NCI-H510A (cell line): Measurements from ENCODE around the gene NAB1.
A peak's percentile ranks its signal among the peaks of the same experiment; 100 is the strongest.

Source experiments
- DNase-seq: peaks from one replicate; lab custom pipeline; 2025; lab: John Stamatoyannopoulos, UW

The NAB1 gene

DNA sequence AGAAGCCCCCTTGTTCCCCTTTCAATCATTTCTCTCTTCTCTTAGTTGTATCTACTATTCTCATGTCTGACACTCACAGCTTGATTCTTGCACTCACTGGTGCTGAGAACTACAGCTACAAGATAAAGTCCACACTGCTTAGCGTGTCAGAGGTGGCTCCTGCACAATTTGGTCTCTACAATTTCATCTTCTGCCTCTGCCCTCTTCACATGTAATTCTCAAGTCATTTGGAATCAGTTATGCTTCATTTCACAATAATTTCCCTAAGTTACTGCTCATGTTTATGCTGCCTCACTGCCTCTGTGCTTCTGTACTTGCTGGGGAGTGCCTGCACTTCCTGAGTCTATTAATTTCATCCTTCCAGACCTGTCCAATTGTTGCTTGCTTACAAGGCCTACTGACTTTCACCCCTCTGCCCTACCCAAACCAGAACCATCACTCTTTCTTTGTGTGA lies 11.6 kb upstream of the NAB1 start:
- no peak for DNase-seq

DNA sequence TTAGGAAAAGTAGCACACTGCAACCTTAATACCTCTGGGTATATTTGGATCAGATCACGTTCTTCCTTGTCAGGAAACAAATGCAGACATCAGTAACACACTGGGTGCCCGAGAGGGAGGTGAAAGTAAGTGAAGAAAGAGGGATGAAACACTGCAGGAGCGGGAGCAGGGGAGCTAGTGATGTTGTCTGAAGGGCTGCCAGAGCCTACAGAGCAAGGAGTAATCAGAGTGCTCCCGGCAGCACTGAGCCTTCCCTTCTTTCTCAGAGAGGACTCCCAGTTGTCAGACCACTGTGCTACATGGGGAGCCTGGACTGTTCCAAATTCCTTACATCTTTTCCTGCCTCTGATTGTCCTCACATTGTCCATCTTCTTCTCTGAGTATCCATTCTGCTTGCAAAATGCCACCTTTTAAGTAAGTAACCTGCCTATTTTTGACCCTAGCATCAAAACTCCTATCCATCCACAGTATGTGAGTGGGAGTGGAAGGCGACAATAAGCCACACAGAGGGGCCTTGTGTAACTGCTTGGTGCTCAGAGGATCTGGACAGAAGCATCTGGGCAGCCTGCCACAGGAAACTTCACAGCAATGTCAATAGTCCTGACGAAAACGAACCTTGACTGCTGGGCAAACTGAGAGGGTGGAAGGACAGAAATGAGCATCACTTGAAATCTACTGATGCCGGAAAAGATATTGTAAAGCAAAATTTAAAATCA lies 10.8 kb upstream of the NAB1 start:
- DNase-seq, result no peak

DNA sequence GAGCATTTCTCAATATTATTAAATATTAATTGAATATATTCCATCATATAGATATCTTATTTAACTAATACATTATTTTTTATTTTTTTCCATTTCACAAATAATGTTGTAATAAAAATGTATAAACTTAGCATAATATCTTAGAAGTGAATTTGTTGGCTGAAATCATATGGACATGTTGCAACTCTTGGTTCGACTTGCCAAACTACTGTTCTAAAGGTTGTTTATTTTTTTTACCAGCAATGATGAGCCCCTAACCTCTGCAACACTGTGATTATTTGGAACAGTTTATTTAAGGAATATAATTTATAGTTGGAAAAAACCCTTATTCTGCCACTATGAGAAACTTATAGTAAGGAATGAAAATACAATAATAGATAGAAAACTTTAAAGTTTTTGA lies 8.8 kb upstream of the NAB1 start:
- DNase-seq, result no peak

DNA sequence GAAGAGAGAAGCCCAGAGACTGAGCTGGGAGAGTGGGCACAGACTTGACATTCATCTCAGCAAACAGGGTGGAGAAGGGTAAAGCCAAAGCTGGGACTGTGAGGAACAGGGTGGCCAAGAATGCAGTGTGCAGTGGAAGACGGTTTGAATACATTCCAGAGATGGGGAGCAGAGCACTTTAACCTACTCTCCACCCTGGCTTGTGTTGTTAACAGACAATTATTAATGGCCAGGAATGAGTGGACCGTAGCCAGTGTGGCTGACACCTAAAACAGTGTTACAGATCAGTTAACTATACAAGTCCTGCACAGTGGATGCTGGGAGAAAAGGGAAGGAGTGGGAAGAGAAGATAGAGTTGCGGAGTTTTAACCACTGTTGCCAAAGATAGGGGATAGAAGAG lies 7.4 kb upstream of the NAB1 start:
- no peak for DNase-seq

DNA sequence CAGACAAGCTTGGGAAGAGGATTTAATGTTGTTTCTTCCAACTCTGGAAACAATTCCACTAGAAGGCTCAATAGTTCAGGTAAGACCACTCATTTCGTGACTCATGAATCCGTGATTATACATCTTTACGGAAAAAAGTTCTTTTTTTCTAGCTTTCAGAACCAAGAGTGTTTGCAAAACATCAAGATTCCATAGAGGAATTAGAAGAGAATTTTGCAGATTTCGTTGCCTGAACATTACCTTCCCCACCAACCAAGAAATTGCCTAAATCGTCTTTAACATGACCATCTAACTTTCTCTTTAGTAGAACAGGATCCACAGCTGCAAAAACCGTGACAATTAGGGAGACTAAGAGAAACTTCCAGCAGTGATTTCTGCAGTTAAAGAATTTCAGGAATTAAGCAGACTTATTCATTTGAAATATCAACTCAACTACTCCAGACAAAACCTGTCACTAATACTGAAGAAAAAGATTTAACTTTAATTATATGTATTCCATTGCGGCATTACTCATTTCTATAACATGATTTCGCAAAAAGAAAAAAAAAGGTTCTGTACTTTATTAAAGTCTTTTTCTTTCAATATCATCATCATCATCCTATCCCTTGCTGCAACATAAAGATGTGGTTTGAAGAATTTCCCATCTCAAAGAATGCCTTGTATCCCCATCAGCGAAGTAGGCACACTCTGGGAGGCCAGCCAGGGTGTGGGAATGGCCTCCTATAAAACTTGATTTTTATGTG lies 1.9 kb upstream of the NAB1 start:
- DNase-seq, result no peak

DNA sequence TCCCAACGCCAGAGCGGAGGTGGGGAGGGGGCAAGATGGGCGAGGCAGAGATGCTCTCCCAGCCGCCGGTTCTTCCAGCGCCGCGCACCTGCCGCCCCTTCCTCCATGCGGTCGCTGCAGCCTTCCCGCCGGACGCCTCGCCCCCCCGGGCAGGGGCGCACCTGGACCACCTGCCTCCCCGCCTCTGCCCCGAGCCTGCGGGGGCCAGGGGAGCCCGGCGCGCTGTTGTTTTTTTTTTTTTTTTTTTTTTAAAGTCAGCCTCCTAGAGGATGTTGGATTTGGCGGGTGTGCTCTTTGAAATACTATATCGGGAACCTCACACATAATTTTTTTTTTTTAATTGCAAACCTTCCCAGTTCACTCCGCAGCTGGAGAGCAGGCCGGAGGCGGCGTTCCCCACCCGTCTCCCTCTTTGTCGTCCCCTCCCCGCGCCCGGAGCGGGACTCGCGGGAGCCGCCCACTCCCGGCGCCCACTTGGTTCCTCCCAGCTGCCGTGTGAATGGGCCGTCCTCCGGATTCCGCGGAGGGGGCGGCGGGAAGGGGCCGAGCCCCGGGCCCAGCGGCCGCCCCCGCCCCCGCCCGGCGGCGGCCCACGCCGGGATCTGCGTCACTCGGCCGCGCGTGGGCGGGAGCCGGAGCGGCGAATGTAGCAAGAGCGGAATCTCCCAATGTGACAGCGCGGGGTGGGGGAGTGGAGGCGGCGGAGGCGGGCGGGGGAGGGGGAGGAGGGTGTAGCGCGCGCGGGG lies 421 bp upstream of the NAB1 start:
- peak; percentile 80 for DNase-seq

DNA sequence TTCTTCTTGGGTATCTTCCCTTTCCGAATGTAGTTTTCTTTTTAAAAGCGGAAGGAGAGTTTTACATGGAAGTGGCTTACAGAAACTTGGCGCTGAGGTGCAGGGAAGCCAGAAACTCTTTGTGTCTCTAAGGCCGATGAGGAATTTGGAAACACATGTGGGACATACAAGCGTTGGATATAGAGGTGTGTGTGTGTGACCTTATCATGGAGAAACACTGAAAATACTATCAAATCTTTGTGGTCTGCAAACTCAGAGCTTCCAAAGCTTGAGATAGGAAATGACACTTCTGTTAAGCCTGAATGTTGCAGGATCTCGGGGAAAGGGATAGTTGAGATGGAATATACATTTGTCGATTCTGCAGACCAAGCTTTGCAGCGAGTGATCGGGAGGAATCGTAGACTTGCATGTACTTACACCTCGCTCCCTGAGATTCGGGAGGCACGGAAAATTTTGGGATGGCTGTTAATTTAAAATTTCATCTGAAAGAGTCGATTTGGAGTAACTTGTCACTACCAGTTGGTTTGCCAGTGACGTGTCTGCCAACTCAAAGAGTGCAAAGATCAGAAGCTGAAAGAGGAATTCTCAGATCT lies 1.0 kb downstream of the NAB1 start:
- DNase-seq, result no peak

DNA sequence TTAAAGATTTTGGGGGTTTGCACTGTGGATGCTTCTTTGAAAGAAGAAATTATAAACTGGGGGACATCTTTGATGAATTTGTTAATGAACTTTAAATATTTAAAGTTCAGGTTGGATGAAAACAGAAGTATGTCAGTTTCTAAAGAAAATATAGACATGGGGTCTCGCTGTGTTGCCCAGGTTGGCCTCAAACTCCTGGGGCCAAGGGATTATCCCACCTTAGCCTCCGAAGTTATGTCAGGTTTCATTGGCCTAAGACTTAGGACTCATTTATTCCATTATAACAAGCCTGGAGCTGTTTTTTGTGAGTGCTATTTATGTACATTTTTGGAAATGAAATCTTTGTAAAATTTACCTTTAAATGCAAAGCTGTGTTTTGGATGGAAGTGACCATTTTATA lies 2.5 kb downstream of the NAB1 start:
- DNase-seq, result no peak

DNA sequence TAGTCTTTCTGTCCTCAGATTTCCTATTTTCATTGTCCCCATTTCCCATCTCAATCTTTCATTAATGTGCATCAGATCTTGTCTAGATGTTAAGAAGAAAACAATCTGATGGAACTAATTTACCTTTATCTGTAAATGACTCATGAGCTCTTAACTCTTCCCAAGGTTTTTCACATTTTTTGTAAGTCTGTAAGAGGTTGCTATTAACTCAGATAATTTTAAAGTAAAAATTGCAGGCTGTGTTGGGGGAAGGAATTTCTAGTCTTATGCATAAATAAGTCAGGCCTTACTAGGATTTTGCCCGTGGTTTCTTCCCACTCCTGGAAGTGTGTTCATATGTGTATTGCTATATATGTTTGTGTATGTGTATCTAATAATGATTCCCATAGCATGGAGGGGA lies 4.3 kb downstream of the NAB1 start:
- no peak for DNase-seq

DNA sequence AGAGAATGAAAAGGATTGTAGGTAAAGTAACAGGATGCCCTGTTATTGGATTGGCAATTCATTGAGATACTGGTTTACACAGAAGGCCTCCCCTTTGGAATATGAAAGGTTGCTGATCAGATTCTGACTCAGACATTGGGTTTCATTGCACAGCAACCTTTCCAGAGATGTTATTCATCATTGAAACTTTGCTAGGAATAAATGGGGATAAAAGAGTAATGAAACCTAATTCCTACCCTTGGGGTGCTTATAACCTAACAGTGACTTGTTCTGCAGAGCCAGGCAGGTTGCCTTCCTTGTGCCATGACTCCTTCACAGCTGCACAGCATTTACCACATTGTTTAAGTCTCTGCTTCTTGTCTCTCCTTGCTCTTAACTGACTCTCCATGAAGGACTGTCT lies 5.0 kb downstream of the NAB1 start:
- DNase-seq, result no peak

DNA sequence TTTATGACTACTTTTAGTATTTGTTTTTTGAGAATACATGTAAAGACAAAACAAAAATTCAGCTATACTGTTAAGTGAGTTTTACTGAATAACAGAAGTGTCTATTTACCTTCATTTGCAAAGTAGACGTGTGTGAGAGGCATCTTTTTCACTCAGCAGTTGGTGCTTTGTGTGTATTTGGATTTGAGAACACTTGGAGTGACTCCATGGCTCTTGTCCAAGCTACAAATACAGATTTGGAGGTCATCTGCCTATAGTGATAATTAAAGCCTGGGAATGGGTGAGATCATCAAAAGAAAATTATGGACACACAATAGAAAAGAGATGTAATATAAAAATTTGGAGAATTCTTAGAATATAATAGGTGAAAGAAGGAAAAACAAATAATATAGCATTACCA lies 6.2 kb downstream of the NAB1 start:
- no peak for DNase-seq

DNA sequence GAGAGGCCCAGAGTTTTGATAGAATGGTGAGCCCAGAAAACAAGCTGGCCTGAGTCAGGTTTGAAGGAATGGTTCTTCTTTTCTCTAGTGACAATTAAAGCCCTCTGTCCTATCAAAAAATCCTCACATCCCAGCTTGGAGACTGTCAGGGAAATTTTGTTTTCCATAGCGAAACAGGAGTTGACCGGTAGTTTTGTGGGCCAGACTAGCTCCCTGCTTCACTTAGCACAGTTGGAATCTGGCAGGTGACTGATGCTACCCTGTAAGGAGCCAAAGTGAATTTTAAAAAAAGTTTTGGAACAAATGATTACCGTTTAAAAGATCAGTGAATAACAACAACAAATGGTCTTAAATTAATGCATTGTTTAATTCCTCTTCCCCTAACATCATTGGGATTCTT lies 6.7 kb downstream of the NAB1 start:
- DNase-seq, result no peak

DNA sequence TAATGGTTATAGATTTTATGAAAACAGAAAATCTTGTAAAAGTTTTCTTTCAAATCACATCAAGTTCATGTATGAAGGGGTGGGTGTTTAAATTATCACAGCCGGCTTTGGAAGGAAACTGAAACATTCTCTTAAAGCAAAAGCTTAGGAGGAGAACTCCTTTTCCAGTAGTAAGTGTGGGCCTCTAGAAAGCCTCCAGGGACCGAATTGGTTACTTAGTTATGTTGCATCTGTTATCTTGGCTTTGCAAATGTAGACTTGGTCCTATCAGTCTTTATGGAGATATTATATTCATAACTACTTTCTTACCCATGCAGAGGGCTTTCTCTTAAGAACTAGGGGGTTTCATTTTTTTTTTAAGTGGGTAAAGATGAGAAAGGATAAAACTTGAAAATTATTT lies 7.4 kb downstream of the NAB1 start:
- DNase-seq, result no peak

DNA sequence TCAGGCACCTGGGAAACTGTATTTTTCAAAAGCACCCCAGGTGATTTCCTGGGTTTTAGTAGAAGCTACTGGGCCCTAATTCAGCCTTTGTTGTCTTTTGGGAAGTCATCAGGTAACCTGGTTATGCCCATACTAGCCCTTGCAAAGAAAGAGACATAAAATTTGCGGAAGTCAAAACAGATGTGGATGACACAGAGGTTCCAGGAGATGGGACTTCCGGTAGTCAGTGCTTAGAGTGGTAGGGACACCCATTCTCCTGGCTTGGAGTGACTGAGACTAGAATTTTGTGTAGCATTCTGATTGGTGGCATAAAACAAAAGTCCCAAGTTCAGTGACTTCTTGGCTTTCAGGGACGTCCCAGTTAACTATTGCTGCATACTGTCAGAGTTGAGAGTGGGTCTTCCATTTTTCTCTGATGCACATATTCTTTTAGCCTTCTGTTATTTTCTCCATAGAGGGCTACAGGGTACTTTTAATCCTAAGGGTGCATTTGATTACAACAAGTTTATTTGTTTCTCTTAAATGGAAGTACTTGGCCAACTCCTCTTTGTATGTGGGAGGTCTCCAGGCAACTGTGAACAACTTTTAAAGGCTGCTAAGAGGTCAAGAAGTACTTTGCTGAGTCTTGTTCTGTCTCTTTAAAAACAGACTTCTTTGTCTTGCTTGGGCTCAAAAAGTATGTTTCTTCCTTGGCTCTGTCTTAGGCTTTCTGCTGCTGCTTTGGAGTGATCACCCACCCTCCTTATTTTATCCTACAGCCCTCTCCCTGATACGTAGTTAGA lies 8.8 kb downstream of the NAB1 start:
- no peak for DNase-seq

DNA sequence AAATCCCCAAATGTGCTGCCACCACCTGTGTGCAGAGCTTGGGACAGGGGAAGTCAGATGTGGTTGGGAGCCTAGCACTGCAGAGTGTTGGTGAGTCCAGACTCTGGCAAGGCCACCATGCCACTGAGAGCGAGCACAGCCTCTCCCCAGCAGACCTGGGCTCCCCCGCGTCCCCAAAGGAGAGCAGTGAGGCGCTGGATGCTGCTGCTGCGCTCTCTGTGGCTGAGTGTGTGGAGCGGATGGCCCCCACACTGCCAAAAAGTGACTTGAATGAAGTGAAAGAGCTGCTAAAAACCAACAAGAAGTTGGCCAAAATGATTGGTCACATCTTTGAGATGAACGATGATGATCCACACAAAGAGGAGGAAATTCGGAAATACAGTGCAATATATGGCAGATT lies 10.7 kb downstream of the NAB1 start:
- no peak for DNase-seq

DNA sequence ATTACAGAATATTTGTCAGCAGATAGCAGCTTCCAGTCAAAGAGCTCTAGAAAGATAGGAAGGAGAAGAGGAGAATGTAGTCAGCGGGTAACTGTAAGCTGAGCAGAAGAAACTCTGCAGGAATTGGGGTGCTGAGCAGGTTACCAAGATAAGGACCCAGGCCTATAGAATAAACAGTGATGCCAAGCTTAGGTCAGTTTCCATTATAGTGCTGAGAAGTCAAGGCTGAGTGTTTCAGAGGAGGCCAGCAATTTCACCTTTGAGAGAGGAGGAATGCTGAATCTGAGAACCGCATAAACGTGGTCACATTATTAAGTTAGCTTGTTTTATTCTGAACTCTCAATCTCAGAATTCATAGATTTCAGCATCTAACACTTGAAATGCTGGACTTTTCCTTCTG lies 13.9 kb downstream of the NAB1 start:
- no peak for DNase-seq

DNA sequence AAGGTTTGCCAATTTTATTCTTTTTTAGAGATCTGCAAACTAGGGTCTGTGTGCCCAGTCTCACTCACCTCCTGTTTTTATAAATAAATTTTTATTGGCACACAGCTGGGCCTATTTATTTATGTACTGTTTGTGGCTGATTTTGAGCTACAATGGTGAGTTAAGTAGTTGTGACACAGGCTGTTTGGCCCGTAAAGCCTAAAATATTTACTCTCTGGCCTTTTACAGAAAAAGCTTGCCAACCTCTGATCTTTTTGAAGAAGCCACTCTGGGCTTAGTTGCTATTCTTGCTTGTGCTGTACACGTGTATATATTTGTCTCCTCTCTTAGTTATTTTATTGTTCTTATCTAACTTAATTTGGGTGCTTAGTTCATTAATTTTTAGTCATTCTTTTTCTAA lies 14.5 kb downstream of the NAB1 start:
- no peak for DNase-seq

DNA sequence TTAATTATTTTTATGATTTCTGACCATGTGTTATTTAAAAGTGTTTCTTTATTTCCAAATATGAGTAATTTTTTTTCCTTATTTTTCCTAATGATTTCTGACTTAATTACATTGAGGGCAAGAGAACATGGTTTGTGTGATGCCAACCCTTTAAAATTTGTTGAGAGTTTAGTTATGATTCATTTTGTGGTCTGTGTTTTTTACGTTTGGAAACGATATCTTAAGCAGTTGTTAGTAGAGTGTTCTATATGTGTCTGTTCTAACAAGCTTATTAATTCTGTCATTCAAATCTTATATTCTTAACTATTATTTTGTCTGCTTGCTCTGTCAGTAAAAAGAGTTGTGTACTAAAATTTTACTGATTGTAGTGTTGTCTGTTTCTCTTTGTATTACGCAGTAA lies 15.0 kb downstream of the NAB1 start:
- no peak for DNase-seq

DNA sequence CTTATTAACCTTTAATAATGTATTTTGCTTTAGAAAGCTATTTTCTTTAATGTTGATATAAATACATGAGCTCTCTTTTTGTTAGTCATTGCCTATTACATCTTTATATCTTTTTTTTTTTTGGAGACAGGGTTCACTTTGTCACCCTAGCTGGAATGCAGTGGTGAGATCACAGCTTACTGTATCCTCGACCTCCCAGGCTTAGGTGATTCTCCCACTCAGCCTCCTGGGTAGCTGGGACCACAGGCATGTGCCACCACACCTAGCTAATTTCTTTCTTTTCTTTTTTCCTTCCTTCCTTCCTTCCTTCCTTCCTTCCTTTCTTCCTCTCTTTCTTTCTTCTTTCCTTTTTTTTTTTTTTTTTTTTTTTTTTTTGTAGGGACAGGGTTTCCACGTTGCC lies 15.4 kb downstream of the NAB1 start:
- no peak for DNase-seq

DNA sequence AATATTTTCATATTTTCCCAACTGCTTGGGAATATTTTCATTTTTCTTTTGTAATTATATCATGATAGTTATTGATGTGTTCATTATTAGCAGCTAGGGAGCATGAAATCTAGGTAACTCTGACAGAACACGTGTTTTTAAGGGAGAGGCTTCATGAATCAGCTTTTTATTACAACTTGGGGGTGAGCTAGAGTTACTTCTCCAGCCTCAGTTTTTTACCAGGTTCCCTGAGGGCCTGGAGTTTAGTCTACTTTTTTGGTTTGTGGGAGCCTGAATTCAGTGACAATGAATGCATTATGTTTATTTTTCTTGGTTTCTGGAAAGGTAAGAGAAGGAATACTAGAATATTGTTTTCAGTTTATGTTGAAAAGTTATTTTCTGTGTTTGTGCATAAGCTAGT lies 18.0 kb downstream of the NAB1 start:
- DNase-seq, result no peak

DNA sequence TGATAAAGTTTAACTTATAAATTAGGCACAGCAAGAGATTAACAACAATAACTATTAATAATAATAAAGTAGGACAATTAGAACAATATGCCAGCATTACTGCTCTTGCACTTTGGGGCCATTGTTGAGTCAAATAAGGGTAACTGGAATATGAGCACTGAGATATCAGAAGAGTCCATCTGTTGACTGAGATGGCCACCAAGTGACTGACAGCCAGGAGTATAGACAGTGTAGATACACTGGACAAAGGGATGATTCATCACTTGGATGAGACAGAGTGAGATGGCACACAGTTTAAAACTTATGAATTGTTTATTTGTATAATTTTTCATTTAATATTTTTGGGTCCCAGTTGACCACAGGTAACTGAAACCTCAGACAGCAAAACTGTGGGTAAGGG lies 20.0 kb downstream of the NAB1 start:
- no peak for DNase-seq
